B cell (primary cell): ENCODE measurements around the gene OTOP3.

Experiments
- EZH2 ChIP-seq: IDR thresholded peaks from 2 replicates; pipeline ENCODE4 v1.6.1; 2012; ENCODE audit warnings: borderline replicate concordance, low read depth, mild to moderate bottlenecking, moderate library complexity, low read length; ENCODE audit not compliant: insufficient read depth, poor library complexity, severe bottlenecking
- TF ChIP-seq, protein P1 (sequence below): fragments of 200-600 bp; IDR thresholded peaks from one replicate; pipeline ENCODE4 v1.8.0; 2022; ENCODE audit warnings: antibody characterized with exemption, mild to moderate bottlenecking

- TF ChIP-seq, protein P1, sequence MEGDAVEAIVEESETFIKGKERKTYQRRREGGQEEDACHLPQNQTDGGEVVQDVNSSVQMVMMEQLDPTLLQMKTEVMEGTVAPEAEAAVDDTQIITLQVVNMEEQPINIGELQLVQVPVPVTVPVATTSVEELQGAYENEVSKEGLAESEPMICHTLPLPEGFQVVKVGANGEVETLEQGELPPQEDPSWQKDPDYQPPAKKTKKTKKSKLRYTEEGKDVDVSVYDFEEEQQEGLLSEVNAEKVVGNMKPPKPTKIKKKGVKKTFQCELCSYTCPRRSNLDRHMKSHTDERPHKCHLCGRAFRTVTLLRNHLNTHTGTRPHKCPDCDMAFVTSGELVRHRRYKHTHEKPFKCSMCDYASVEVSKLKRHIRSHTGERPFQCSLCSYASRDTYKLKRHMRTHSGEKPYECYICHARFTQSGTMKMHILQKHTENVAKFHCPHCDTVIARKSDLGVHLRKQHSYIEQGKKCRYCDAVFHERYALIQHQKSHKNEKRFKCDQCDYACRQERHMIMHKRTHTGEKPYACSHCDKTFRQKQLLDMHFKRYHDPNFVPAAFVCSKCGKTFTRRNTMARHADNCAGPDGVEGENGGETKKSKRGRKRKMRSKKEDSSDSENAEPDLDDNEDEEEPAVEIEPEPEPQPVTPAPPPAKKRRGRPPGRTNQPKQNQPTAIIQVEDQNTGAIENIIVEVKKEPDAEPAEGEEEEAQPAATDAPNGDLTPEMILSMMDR: no peak
- no peak for TF ChIP-seq EZH2
Observed at GRCh38 chr17:74981318-74981978, 45.8 kb downstream of the OTOP3 start.
